GM21723 (cell line): ENCODE measurements around the gene APIP.

Source experiments
- ATAC-seq: cut with Tn5 transposase; IDR thresholded peaks from one replicate; pipeline ENCODE4 v1.9.1; 2021; ENCODE audit warnings: mild to moderate bottlenecking, moderate library complexity; ENCODE audit not compliant: unreplicated experiment

The APIP gene

DNA sequence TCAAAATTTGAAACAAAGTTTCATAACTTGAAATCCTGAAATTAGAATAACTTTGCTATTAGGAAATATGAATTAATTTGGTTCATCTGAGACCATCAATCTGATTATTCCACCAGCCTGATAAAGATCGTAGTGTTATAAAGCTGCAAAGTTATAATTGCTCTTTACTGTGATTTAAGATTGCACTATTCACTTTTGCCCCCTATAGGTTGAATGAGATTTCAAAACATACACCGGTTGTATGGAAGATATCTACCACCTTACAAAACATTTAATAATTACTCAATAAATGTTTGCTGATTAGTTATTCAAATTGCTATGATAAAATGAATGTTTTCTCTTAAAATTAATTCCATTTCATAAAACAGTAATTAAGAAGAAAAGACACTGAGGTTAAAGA lies 26.1 kb downstream of the APIP start:
- ATAC-seq = no peak

DNA sequence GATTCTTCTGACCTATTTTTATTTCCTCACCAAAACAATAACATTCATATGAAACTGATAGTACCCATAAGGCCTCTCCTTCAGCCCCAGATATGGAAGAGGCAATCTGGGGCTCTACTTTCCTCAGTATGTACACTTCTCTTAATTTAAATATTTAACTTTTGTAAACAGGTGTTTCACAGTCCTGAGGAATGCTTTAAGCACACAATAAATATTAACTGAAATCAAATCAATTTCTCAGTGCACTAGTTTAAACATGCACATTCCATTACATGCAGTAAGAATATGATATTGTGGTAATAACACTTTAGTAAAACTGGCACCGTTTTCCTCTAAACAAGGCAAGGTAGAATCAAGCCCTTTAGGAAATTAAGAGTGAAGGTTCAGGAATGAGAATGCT lies 28.9 kb downstream of the APIP start:
- no peak for ATAC-seq

DNA sequence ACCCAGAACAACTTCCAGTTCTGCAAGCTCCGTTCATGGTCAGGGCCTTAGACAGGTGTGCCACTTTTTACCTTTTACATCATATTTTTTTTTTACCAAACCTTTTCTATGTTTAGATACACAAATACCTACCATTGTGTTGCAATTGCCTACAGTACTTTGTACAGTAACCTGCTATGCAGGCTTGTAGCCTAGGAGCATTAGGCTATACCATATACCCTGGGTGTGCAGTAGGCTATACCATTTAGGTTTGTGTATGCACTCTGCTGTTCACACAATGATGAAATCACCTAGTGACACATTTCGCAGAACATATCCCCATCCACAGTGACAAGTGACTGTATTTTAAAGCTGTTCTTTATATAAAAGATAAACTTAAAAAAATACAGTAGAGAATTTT lies 29.6 kb downstream of the APIP start:
- no peak for ATAC-seq

DNA sequence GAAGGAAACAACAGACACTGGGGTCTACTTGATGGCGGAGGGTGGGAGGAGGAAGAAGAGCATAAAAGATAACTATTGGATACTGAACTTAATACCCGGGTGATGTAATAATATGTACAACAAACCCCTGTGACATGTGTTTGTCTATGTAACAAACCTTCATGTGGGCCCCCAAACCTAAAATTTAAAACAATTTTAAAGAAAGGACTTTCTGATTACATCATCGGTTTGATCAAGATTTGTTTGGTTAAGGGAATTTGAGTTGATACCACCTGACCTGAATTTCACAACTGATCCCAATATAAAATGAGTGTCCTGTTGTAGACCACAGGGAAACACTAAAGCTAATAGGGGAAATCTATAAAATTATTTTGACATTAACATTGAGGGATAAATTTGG lies 34.3 kb downstream of the APIP start:
- no peak for ATAC-seq

DNA sequence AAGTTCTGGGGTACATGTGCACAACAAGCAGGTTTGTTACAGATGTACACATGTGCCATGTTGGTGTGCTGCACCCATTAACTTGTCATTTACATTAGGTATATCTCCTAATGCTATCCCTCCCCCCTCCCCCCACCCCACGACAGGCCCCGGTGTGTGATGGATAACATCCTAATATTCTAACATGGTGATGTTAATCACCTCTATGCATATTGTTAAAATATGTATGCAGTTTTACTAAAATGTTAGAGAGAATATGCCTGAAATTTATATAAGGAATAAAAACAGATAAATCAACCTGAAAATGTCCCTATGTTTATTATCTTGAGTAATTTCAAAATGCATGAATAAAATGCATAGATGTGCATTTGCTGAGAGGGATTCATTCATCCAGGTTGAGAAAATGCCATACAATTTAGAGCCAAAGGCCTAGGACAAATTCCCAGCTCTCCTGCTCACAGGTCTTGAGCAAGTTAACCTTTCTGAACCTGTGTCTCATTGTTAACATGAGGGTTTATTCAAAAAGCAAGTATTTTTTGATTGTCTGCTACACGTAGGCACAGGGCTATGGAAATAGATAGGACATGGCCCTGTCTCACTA lies 38.7 kb downstream of the APIP start:
- no peak for ATAC-seq

DNA sequence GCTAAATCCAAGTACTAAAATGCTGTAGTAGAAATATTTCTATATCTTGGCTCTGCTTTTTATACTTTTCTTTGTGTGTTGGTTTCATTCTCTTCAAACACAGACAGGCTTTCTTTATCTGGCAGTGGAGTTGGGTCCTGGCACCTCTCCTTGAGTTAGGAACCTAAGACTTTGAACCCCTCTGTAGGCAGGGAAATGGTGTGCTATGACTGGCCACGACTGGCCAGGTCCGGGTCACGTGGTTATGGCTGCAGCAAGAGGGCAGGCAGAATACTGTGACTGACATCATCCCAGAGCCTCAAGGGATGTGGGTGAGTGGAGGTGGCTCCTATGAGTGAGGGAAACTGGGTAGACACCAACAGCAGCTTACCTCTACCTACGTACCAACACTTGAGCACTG lies 42.0 kb downstream of the APIP start:
- no peak for ATAC-seq

DNA sequence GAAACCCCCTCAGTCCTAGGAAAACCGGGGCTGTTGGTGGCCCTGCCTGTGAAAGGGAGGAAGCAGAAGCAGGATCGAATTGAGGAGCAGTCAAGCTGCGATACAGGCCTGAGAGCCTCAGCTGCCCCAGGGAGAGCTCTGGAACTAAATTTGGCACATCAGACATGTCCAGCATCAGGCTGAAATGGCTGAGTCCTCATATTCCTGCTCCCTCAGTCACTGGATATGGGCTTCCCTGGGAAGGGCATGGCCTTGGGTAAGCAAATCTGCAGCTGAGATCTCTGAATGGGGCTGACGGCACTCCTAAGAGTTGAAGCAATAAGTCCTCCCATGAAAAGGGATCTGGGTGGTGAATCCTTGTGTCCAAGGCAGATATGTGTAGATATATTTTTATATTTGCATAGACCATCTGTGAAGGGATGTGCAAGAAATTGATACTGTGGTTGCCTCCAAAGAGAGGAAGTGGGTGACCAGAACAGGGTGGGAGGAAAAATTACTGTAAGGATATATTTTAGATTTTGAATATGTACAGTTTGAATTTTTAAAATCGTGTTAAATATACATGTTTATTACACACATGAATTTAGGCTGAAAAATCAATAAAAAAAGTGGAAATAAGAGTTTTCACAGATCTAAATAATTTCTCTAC lies 45.5 kb downstream of the APIP start:
- ATAC-seq = no peak

GRCh38 chr11:34869425-34869824 lies 46.8 kb downstream of the APIP start:
- no peak for ATAC-seq

GRCh38 chr11:34866375-34866774 lies 49.8 kb downstream of the APIP start:
- no peak for ATAC-seq

DNA sequence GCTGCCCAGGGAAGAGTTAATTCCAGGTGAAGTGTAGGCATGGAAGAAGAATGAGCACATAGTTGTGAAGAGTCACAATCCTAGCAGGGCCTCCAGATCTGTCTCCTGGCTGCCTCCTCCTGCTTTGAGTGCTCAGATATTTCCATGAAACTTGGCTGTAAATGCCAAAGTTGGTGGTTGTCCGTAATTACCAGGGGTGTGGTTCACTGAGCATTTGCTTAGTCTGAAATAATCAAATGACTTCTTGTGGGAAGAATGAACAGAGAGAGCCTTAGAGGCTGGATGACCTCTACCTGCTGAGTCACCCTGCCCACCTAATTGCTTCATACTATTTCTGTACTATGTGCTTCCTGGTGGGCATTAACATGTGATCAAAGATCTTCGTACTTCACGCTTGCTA lies 50.9 kb downstream of the APIP start:
- ATAC-seq = no peak

DNA sequence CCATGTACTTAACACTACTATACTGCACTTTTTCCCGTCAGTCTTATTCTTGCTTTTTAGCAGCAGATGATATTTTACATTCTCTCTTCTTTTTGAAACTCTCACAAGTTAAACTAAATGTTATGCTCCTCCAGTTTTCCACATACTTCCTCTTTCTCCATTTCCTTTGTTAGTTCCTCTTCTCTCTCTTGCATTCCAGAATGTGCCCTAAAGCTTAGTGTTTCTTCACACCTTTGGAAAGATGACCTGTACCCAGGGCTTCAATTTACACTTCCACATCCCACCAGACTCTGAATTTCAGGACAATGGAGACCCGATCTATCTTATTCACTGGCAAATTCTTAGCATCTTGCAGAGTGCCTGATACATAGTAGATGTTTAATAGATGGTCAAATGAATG lies 51.8 kb downstream of the APIP start:
- no peak for ATAC-seq

DNA sequence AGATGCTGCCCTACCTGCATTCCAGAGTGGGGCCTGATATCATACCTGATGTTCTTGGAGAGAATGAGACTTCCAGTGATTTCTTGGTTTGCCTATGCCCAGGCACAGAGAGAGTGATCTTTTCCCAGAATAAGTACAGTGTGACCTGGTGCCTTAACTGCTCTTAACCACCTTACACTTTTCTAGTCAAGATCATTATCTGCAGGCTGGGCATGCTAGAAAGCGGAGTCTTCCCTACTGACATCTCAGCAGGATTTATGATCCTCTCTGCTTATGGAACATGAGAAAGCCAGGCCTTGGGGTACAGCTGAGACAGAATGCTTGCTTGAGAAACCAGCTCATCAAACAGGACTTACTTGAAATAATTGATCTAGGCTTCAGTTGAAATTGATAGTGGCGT lies 53.1 kb downstream of the APIP start:
- ATAC-seq = no peak

DNA sequence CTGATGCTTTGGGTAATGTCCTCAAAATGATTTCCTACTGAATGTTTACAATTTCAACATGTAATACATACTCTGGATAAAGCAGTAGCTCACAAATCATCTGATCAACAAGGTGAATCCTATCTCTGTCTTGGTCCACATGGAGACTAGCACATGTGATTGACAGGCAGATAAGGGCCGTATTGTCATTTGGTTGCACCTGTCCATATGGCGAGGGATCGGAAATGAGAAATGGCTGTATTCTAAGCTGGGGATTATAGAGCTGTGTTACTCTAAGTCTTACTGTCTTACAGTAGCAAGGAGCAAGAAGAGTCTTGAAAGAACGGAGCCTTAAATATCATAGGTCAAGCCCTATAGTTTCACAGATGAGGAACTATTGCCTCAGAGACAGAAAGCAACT lies 55.7 kb downstream of the APIP start:
- ATAC-seq = no peak

GRCh38 chr11:34860034-34860433 lies 56.1 kb downstream of the APIP start:
- ATAC-seq = no peak

- no peak for ATAC-seq
Observed at GRCh38 chr11:34859496-34859895, 56.7 kb downstream of the APIP start.

GRCh38 chr11:34857463-34857862 lies 58.7 kb downstream of the APIP start:
- ATAC-seq = no peak

DNA sequence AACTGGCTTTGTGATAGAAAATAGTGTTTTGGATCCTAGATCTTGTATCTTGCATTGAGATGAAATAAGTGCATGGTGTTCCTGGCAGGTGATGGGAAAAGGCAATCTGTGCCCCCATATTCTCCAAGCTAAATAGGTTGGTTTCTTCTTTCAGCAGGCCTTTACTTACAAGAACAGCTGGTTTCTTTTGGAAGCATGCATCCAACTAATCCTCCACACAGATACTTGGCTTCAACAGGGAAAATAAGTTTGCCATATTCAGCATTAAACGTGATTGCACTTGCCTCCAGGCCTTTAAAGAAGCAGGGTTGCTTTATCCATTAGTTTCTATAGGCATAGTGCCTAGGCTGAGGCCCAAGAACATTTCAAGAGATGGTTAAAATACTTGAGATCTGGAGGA lies 59.9 kb downstream of the APIP start:
- no peak for ATAC-seq

- no peak for ATAC-seq
Observed at GRCh38 chr11:34855754-34856095, 60.5 kb downstream of the APIP start.

DNA sequence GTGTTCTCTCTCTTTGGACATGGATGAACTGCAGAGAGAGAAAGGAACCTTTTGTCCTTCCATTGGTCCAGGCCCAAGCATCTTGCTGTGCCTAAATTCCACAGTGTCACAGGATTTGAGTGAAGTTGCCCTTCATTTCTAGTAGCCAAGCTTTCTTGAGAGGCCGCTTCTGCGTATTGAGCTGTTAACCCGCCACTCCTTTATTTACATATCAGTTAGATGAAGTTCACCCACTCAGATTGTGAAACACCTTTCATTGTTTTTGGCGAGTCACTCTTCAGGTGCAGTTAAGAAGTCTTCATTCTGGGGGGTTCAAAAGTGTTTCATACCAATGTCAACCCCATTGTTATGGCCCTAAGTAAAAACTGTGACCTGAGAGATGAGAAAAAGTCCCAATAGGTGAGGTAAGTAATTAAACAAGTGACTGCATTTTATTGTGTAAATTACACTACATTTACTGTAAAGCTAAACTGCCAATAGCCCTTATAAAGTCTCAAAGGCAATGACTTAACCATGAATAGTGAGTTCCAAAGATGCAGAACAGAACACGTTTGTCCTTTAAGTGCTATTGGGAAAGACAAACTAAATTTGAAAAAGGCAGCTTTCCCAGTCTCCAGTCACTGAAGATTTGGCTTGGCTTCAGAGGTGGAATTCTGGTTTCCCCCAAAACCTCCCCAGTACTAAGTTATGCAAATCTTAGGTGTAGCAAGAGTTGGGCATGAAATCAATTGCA lies 61.0 kb downstream of the APIP start:
- ATAC-seq = no peak

DNA sequence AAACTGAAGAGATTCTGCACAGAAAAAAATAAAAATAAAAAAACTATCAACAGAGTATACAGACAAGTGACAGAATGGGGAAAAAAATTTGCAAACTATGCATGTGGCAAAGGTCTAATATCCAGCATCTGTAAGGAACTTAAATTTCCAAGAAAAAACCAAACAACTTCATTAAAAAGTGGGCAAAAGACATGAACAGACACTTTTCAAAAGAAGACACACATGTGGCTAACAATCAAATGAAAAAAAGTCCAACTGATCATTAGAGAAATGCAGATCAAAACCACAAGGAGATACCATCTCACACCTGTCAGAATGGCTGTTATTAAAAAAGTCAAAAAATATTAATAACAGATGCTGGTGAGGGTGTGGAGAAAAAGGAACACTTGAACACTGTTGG lies 64.3 kb downstream of the APIP start:
- ATAC-seq = no peak

- no peak for ATAC-seq
Observed at GRCh38 chr11:34850334-34850733, 65.8 kb downstream of the APIP start.

GRCh38 chr11:34846467-34846866 lies 69.7 kb downstream of the APIP start:
- ATAC-seq = no peak
